PFSK-1 (cell line): ENCODE data around the gene ATP13A1.

Source experiments
- POLR2AphosphoS5 ChIP-seq: IDR thresholded peaks from 2 replicates; pipeline ENCODE4 v1.6.1; 2012; ENCODE audit warnings: low read depth, mild to moderate bottlenecking, control low read depth, low read length, moderate library complexity
- REST ChIP-seq, 2 experiments: IDR thresholded peaks; 2 replicates each; pipeline versions ENCODE4 v1.6.1 to v1.8.0; 2011 to 2012; ENCODE audit warnings: low read depth in 2 of 2, low read length in 2 of 2, control low read depth in 1 of 2, inconsistent platforms in 1 of 2, mild to moderate bottlenecking in 1 of 2, moderate library complexity in 1 of 2; ENCODE audit not compliant: insufficient read depth in 1 of 2
- TAF1 ChIP-seq: IDR thresholded peaks from 2 replicates; pipeline ENCODE4 v1.6.1; 2012; ENCODE audit warnings: low read length, control low read depth, borderline replicate concordance; ENCODE audit not compliant: insufficient read depth

GRCh38 chr19:19674315-19674714 lies 10.8 kb upstream of the ATP13A1 start:
- TF ChIP-seq TAF1: no peak
- no peak for TF ChIP-seq POLR2AphosphoS5
- TF ChIP-seq REST (IDR thresholded peaks at IDR 0.05; ENCODE audit: insufficient read depth in 1 of 2, low read depth in 2 of 2, low read length in 2 of 2): no peak
